Mesenchymal stem cell (in vitro differentiated cells and primary cell): ENCODE results near the gene PELO.

Experiments
- DNase-seq: peaks from one replicate; pipeline ENCODE4 v3.0.0-alpha.2; 2013
- H2AFZ ChIP-seq: one replicate; pipeline ENCODE4 v1.6.1; 2013; ENCODE audit warnings: low read depth, mild to moderate bottlenecking, control low read depth, inconsistent platforms, low read length, moderate library complexity
- H2AK5ac ChIP-seq: 2 replicates; pipeline ENCODE4 v1.6.1; 2013; ENCODE audit warnings: low read length, moderate library complexity, mild to moderate bottlenecking, inconsistent platforms; ENCODE audit not compliant: severe bottlenecking
- H2BK120ac ChIP-seq: one replicate; pipeline ENCODE4 v1.6.1; 2013; ENCODE audit warnings: low read depth, mild to moderate bottlenecking, inconsistent platforms, low read length, moderate library complexity
- H2BK12ac ChIP-seq, 2 experiments: one replicate each; pipeline ENCODE4 v1.6.1; 2013; ENCODE audit warnings: inconsistent platforms in 2 of 2, low read length in 2 of 2, mild to moderate bottlenecking in 2 of 2, moderate library complexity in 2 of 2, control low read depth in 1 of 2
- H2BK15ac ChIP-seq: one replicate; pipeline ENCODE4 v1.6.1; 2013; ENCODE audit warnings: mild to moderate bottlenecking, low read depth, inconsistent platforms; ENCODE audit not compliant: poor library complexity, severe bottlenecking
- H2BK5ac ChIP-seq: 2 replicates; pipeline ENCODE4 v1.6.1; 2013; ENCODE audit warnings: low read depth, mild to moderate bottlenecking, low read length, control low read depth, inconsistent platforms; ENCODE audit not compliant: poor library complexity, severe bottlenecking
- H3K14ac ChIP-seq, 2 experiments: one replicate each; pipeline ENCODE4 v1.6.1; 2013; ENCODE audit warnings: inconsistent platforms in 2 of 2, low read length in 2 of 2, control low read depth in 1 of 2, mild to moderate bottlenecking in 1 of 2, moderate library complexity in 1 of 2
- H3K18ac ChIP-seq, 2 experiments: one replicate each; pipeline ENCODE4 v1.6.1; 2013; ENCODE audit warnings: inconsistent platforms in 2 of 2, low read length in 2 of 2, control low read depth in 1 of 2, low read depth in 1 of 2, mild to moderate bottlenecking in 1 of 2
- H3K23ac ChIP-seq, 2 experiments: one replicate each; pipeline ENCODE4 v1.6.1; 2013; ENCODE audit warnings: inconsistent platforms in 2 of 2, low read length in 2 of 2, mild to moderate bottlenecking in 2 of 2, moderate library complexity in 2 of 2, control low read depth in 1 of 2
- H3K27ac ChIP-seq: 2 replicates; pipeline ENCODE4 v1.5.1; 2013; ENCODE audit warnings: mild to moderate bottlenecking, moderate library complexity, low read length, control low read depth, inconsistent platforms; ENCODE audit not compliant: poor library complexity, severe bottlenecking
- H3K27me3 ChIP-seq, 2 experiments: 2 replicates each; pipeline versions ENCODE4 v1.6.1 to v1.7.0; 2013; ENCODE audit warnings: low read length in 2 of 2, mild to moderate bottlenecking in 2 of 2, moderate library complexity in 2 of 2, control low read depth in 1 of 2, inconsistent platforms in 1 of 2; ENCODE audit not compliant: control insufficient read depth in 1 of 2, insufficient read depth in 1 of 2
- H3K36me3 ChIP-seq, 2 experiments: 2 replicates each; pipeline versions ENCODE4 v1.6.1 to v1.7.0; 2013; ENCODE audit warnings: low read length in 2 of 2, control low read depth in 1 of 2, inconsistent platforms in 1 of 2, low read depth in 1 of 2, mild to moderate bottlenecking in 1 of 2; ENCODE audit not compliant: insufficient read depth in 2 of 2, control insufficient read depth in 1 of 2
- H3K4ac ChIP-seq, 2 experiments: one replicate each; pipeline ENCODE4 v1.6.1; 2013; ENCODE audit warnings: inconsistent platforms in 2 of 2, low read length in 2 of 2, mild to moderate bottlenecking in 2 of 2, moderate library complexity in 2 of 2, control low read depth in 1 of 2, low read depth in 1 of 2
- H3K4me1 ChIP-seq: 2 replicates; pipeline ENCODE4 v1.6.1; 2013; ENCODE audit warnings: low read depth, low read length, control low read depth; ENCODE audit not compliant: control insufficient read depth, insufficient read depth
- H3K4me2 ChIP-seq: 2 replicates; pipeline ENCODE4 v1.6.1; 2013; ENCODE audit warnings: low read length, mild to moderate bottlenecking, inconsistent platforms; ENCODE audit not compliant: poor library complexity, severe bottlenecking
- H3K4me3 ChIP-seq, 2 experiments: 2 replicates each; pipeline versions ENCODE4 v1.5.1 to v1.7.0; 2013; ENCODE audit warnings: low read length in 2 of 2, mild to moderate bottlenecking in 2 of 2, control low read depth in 1 of 2, low read depth in 1 of 2; ENCODE audit not compliant: insufficient read depth in 1 of 2
- H3K79me1 ChIP-seq: replicated peaks from 2 replicates; pipeline ENCODE4 v1.6.1; 2013; ENCODE audit warnings: mild to moderate bottlenecking, control low read depth, low read length, inconsistent platforms; ENCODE audit not compliant: poor library complexity, severe bottlenecking
- H3K9ac ChIP-seq: 2 replicates; pipeline ENCODE4 v1.7.0; 2013; ENCODE audit warnings: mild to moderate bottlenecking, low read length, moderate library complexity
- H3K9me3 ChIP-seq: 2 replicates; pipeline ENCODE4 v1.7.0; 2013; ENCODE audit warnings: mild to moderate bottlenecking, low read length; ENCODE audit not compliant: control insufficient read depth
- H4K8ac ChIP-seq: one replicate; pipeline ENCODE4 v1.6.1; 2013; ENCODE audit warnings: inconsistent platforms, mild to moderate bottlenecking, low read length, moderate library complexity
- H4K91ac ChIP-seq: one replicate; pipeline ENCODE4 v1.6.1; 2013; ENCODE audit warnings: mild to moderate bottlenecking, low read length, inconsistent platforms
- WGBS: methylation state at CpG from one replicate; pipeline ENCODE4 v1.1.7; 2013; ENCODE audit warnings: mixed read lengths; 5-methylcytosine and 5-hydroxymethylcytosine counted together

The PELO gene

GRCh38 chr5:52834320-52834719, 46.6 kb downstream of the PELO start:
- no peak overlapping the region for H3K18ac ChIP-seq
- H3K4me2 ChIP-seq: no peak overlapping the region
- H2BK120ac ChIP-seq: no peak overlapping the region
- no peak overlapping the region for H2AK5ac ChIP-seq
- H3K9ac ChIP-seq: no peak overlapping the region
- H2BK12ac ChIP-seq: no peak overlapping the region
- no peak for DNase-seq
- H3K4ac ChIP-seq: no peak overlapping the region
- H3K4me1 ChIP-seq: peaks cover 3% of the 10 kb centered on the region
- H2BK15ac ChIP-seq: no peak overlapping the region
- H3K27ac ChIP-seq: no peak overlapping the region
- H2AFZ ChIP-seq: no peak overlapping the region
- no peaks in the 10 kb centered on the region for H3K9me3 ChIP-seq
- H3K4me3 ChIP-seq: no peak overlapping the region
- no peak overlapping the region for H3K23ac ChIP-seq
- no peak overlapping the region for H4K91ac ChIP-seq
- no peaks in the 10 kb centered on the region for H3K36me3 ChIP-seq
- peaks cover 7% of the 10 kb centered on the region for H3K79me1 ChIP-seq
- no peak overlapping the region for H3K14ac ChIP-seq
- H3K27me3 ChIP-seq: no peaks in the 10 kb centered on the region
- no peak overlapping the region for H4K8ac ChIP-seq
- 89% methylated on average over 2 of the region's 2 CpGs for WGBS
- H2BK5ac ChIP-seq: no peak overlapping the region

- WGBS: 67% methylated on average over 7 of the region's 7 CpGs
- H3K9me3 ChIP-seq: no peaks in the 10 kb centered on the region
- H2AFZ ChIP-seq: no peak overlapping the region
Measured at GRCh38 chr5:52837068-52837467, 49.4 kb downstream of the PELO start.

More at GRCh38 chr5:52837068-52837467, 49.4 kb downstream of the PELO start:
- peaks cover 2% of the 10 kb centered on the region for H3K4me1 ChIP-seq
- no peak overlapping the region for H2BK12ac ChIP-seq
- no peaks in the 10 kb centered on the region for H3K27me3 ChIP-seq
- DNase-seq: peak; percentile 73
- no peak overlapping the region for H2BK15ac ChIP-seq
- peak overlapping the region; percentile 9 for H3K4me2 ChIP-seq
- no peak overlapping the region for H3K14ac ChIP-seq
- no peaks in the 10 kb centered on the region for H3K36me3 ChIP-seq
- no peak overlapping the region for H2BK120ac ChIP-seq
- H3K18ac ChIP-seq: peak overlapping the region in 1 of 2 experiments; percentile 89
- H3K9ac ChIP-seq: peak overlapping the region; percentile 48
- H3K23ac ChIP-seq: no peak overlapping the region
- H3K27ac ChIP-seq: peak overlapping the region; percentile 100
- no peak overlapping the region for H4K8ac ChIP-seq
- peak overlapping the region; percentile 6 for H4K91ac ChIP-seq
- no peak overlapping the region for H3K4me3 ChIP-seq
- H3K4ac ChIP-seq: peak overlapping the region; percentile 54 to 88
- peaks cover 7% of the 10 kb centered on the region for H3K79me1 ChIP-seq
- peak overlapping the region; percentile 33 for H2BK5ac ChIP-seq
- no peak overlapping the region for H2AK5ac ChIP-seq
